BLaER1 treated with 17β-estradiol and CSF1 and Interleukin-3, amounts not matched to agents 10 nM and 100 nM (cell line): Measurements from ENCODE around the gene OR52B6.

Source experiments
- H3K27ac ChIP-seq, 11 experiments: shearing (Covaris generic); formaldehyde crosslinking; 2 replicates each; pipeline ENCODE4 v1.8.1; 2022
- H3K27me3 ChIP-seq, 11 experiments: shearing (Covaris generic); formaldehyde crosslinking; 2 replicates each; pipeline ENCODE4 v1.8.1; 2022
- H3K36me3 ChIP-seq, 11 experiments: shearing (Covaris generic); formaldehyde crosslinking; 2 replicates each; pipeline ENCODE4 v1.8.1; 2022
- H3K4me1 ChIP-seq, 10 experiments: shearing (Covaris generic); formaldehyde crosslinking; 2 replicates each; pipeline ENCODE4 v1.8.1; 2022
- H3K4me2 ChIP-seq, 11 experiments: shearing (Covaris generic); formaldehyde crosslinking; 2 replicates each; pipeline ENCODE4 v1.8.1; 2022
- H3K4me3 ChIP-seq, 10 experiments: shearing (Covaris generic); formaldehyde crosslinking; 2 replicates each; pipeline ENCODE4 v1.8.1; 2022
- H3K9ac ChIP-seq, 11 experiments: shearing (Covaris generic); formaldehyde crosslinking; 2 replicates each; pipeline ENCODE4 v1.8.1; 2022
- H3K9me3 ChIP-seq, 11 experiments: shearing (Covaris generic); formaldehyde crosslinking; replicated peaks in 1 of 11; 2 replicates each; pipeline ENCODE4 v1.8.1; 2022
- H4K20me1 ChIP-seq, 11 experiments: shearing (Covaris generic); formaldehyde crosslinking; 2 replicates each; pipeline ENCODE4 v1.8.1; 2022
- Cebpa-rat ChIP-seq, 11 experiments: shearing (Covaris generic); IDR thresholded peaks; 2 replicates each; pipeline ENCODE4 v1.8.1; 2022

Gene OR52B6

DNA sequence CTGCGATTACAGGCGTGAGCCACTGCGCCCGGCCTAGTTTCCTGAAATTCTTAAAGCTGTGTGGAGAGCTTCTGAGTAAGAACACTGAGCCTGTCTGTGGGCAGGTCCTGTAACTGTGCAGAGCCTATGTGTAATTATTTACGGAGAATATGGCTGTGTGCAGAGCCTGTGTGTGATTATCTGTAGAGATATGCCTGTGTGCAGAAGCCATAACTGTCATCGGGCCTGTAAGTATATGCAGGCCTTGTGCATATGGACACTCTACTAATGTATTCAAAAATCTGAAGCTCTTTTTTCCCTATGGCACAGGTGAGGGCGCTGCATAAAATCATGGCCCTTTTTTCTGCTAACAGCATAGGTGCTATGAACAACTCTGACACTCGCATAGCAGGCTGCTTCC lies at the start of gene OR52B6:
Gene OR52B6, plus strand, starts transcription at position 301 of the 400 bp plus-strand sequence. Its CDS starts 0 bp downstream, at position 301.
- no peak within 1 kb of the TSS for H3K9ac ChIP-seq
- no peak within 1 kb of the TSS for H3K4me3 ChIP-seq
- H3K4me1 ChIP-seq: no peaks in the 10 kb centered on the region
- no peak within 1 kb of the TSS for H3K4me2 ChIP-seq
- H3K9me3 ChIP-seq: no peaks in the 10 kb centered on the region
- H4K20me1 ChIP-seq: no peaks in the 10 kb centered on the region
- H3K27me3 ChIP-seq: no peaks in the 10 kb centered on the region
- H3K36me3 ChIP-seq: no peaks in the 10 kb centered on the region
- no peak for TF ChIP-seq Cebpa-rat (IDR thresholded peaks at IDR 0.05)
- H3K27ac ChIP-seq: no peak within 1 kb of the TSS

DNA sequence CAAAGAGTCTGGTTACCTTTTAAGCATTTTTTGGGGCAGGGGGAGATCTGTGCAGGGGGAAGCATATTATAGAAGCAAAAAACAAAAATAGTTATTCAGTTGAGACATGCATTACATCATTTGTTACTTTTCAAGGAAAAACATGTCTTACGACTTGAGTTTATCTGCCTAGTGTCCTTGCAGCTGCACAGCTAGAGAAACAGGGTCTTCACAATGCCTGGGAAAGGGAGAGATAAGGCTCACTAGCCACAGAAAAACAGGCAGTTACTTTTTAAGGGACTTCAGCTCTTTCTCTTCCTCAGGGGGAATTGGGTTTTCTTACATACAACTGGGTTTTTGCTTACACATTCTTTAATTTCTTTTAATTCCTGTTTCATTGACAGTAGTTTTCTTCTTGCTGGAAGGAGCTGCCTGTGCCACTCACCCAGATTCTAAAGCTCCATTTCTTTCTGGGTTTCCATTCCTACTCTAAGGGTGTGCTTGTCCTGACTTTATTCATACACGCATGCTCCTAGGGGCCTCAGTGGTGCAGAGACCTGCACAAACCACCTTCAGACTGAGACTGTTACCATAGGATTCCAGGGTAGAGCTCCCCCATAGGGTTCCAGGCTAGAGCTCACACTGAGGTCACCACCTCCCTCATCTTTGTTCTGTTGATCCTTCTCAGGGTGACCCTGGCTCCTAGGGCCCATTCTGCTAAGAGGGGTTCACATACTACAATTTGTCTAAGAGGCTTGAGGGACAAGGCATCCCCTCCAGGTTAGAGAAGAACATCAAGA lies 49.4 kb upstream of the OR52B6 start:
- no peaks in the 10 kb centered on the region for H3K36me3 ChIP-seq
- H3K27ac ChIP-seq: no peak overlapping the region
- no peak overlapping the region for H3K9ac ChIP-seq
- H3K4me3 ChIP-seq: no peak overlapping the region
- peaks cover 0 to under 1% (median 0%) of the 10 kb centered on the region in 11 experiments; a peak in 2 of 22 replicates for H3K9me3 ChIP-seq
- H3K4me2 ChIP-seq: no peak overlapping the region
- no peaks in the 10 kb centered on the region for H3K27me3 ChIP-seq
- peaks cover 10 to 26% (median 21%) of the 10 kb centered on the region in 10 experiments; a peak in 19 of 20 replicates for H3K4me1 ChIP-seq
- TF ChIP-seq Cebpa-rat (IDR thresholded peaks at IDR 0.05): no peak
- no peaks in the 10 kb centered on the region for H4K20me1 ChIP-seq

- Histone ChIP-seq H4K20me1 (no peaks in the 10 kb centered on the region), H3K27ac (no peak overlapping the region), H3K36me3 (no peaks in the 10 kb centered on the region), H3K4me2 (no peak overlapping the region), H3K9me3 (peaks cover 0 to 8% (median 5%) of the 10 kb centered on the region in 11 experiments; a peak in 4 of 22 replicates), H3K27me3 (no peaks in the 10 kb centered on the region), H3K4me3 (no peak overlapping the region), H3K4me1 (peaks cover 0 to 9% (median 5%) of the 10 kb centered on the region in 10 experiments; a peak in 16 of 20 replicates), H3K9ac (no peak overlapping the region)
- no peak for TF ChIP-seq Cebpa-rat (IDR thresholded peaks at IDR 0.05)
These were observed 46.6 kb upstream of the OR52B6 start for GRCh38 chr11:5534046-5534445.

DNA sequence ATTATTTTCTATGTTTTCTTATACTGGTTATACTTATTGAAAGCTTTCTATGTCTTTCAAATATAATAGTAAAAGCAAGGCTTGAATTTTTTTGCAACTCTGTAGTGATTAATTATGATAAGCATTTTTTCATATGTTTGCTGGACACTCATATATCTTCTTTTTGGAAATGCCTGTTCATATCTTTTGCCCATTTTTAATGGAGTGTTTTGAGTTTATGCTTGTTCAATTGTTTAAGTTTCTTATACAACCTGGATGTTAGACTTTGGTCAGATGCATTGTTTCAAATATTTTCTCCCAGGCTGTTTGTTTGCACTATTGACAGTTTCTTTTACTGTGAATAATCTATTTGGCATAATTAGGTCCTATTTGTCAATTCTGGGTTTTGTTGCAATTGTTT lies 44.2 kb upstream of the OR52B6 start:
- no peak overlapping the region for H3K27ac ChIP-seq
- no peak for TF ChIP-seq Cebpa-rat (IDR thresholded peaks at IDR 0.05)

DNA sequence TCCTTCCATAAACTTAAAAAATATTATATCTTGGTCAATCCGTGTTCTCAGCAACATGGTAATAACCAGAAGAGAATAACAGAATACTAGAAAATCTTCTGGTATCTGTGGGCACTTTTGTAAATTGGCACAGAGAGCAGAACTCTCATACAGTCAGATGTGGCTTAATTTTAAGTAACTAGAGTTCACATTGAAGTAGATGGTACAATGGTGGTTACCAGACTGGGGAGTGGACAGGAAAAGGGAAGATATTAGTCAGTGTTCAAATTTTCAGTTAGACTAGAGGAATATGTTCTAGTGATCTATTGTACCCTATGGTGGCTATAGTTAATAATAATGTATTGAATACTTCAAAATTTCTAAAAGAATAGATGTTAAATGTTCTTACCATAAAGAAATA lies 39.2 kb upstream of the OR52B6 start:
- H3K27me3 ChIP-seq: no peaks in the 10 kb centered on the region
- no peak for TF ChIP-seq Cebpa-rat (IDR thresholded peaks at IDR 0.05)
- no peak overlapping the region for H3K4me3 ChIP-seq
- H4K20me1 ChIP-seq: no peaks in the 10 kb centered on the region
- H3K27ac ChIP-seq: no peak overlapping the region
- peaks cover 0 to 6% (median 3%) of the 10 kb centered on the region in 11 experiments; a peak in 4 of 22 replicates for H3K9me3 ChIP-seq
- no peak overlapping the region for H3K4me2 ChIP-seq
- H3K9ac ChIP-seq: no peak overlapping the region
- no peaks in the 10 kb centered on the region for H3K36me3 ChIP-seq
- H3K4me1 ChIP-seq: no peaks in the 10 kb centered on the region

More for the DNA sequence above, 44.2 kb upstream of the OR52B6 start:
- Histone ChIP-seq H3K9me3 (peaks cover 0 to 8% (median 5%) of the 10 kb centered on the region in 11 experiments; a peak in 4 of 22 replicates), H3K4me3 (no peak overlapping the region), H3K9ac (no peak overlapping the region), H4K20me1 (no peaks in the 10 kb centered on the region), H3K4me1 (no peaks in the 10 kb centered on the region), H3K36me3 (no peaks in the 10 kb centered on the region), H3K4me2 (no peak overlapping the region), H3K27me3 (no peaks in the 10 kb centered on the region)

DNA sequence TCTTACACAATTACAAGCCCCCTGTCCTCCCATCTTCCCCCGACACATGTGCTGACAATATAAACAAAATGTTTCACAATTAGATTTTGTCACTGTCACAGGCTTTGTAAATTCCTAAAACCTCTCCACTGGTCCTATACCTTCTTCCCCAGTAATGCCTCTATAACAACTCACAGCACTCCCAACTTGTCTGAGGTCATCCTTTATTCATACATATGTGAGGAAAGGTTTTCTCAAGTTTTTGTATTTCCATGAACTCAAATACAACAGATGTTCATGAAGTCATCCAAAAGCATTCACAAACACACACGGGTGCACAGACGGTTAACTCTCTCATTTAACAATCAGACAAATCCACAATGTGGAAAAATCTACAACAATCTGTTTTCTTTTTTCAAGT lies 34.2 kb upstream of the OR52B6 start:
- H3K9ac ChIP-seq: no peak overlapping the region
- H4K20me1 ChIP-seq: no peaks in the 10 kb centered on the region
- H3K27me3 ChIP-seq: no peaks in the 10 kb centered on the region
- no peak overlapping the region for H3K27ac ChIP-seq
- H3K4me3 ChIP-seq: no peak overlapping the region
- no peak overlapping the region for H3K4me2 ChIP-seq
- no peaks in the 10 kb centered on the region for H3K9me3 ChIP-seq
- TF ChIP-seq Cebpa-rat (IDR thresholded peaks at IDR 0.05): no peak
- H3K36me3 ChIP-seq: no peaks in the 10 kb centered on the region
- H3K4me1 ChIP-seq: no peaks in the 10 kb centered on the region

- Histone ChIP-seq H3K4me2 (no peak overlapping the region), H3K9ac (no peak overlapping the region), H3K4me3 (no peak overlapping the region), H3K4me1 (no peaks in the 10 kb centered on the region), H3K36me3 (no peaks in the 10 kb centered on the region), H3K9me3 (no peaks in the 10 kb centered on the region), H3K27me3 (no peaks in the 10 kb centered on the region), H3K27ac (no peak overlapping the region), H4K20me1 (no peaks in the 10 kb centered on the region)
- TF ChIP-seq Cebpa-rat (IDR thresholded peaks at IDR 0.05): no peak
These were observed 32.7 kb upstream of the OR52B6 start for GRCh38 chr11:5547982-5548381.

DNA sequence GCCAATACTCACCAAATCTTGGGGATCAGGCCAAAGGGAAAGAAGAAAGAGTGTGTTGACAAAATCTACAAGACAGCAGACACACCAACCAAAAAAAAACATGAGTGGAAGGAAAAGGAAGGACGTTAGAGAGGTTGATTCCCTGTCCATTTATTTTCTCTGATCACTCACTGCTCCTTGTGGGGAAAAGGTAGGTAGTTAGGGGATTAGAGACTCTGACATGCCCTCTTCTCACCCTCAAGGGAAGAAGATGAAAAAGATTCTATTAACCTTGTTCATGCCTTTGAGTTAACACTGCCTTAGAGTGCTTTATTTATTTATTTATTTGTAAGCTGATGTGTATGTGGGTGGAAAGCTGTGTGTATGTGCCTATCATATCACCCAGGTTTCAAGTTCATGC lies 32.2 kb upstream of the OR52B6 start, which contains the start of gene OR52H1:
Gene OR52H1, minus strand, starts transcription at position 101 of the 400 bp plus-strand sequence. CDS start 3,035 bp downstream, outside the sequence.
- Histone ChIP-seq H3K4me3 (no peak within 1 kb of the TSS), H3K9me3 (no peaks in the 10 kb centered on the region), H4K20me1 (no peaks in the 10 kb centered on the region), H3K27me3 (no peaks in the 10 kb centered on the region), H3K27ac (no peak within 1 kb of the TSS), H3K4me2 (no peak within 1 kb of the TSS), H3K36me3 (no peaks in the 10 kb centered on the region), H3K4me1 (no peaks in the 10 kb centered on the region), H3K9ac (no peak within 1 kb of the TSS)
- no peak for TF ChIP-seq Cebpa-rat (IDR thresholded peaks at IDR 0.05)

- no peaks in the 10 kb centered on the region for H3K36me3 ChIP-seq
- H4K20me1 ChIP-seq: no peaks in the 10 kb centered on the region
- peaks cover 0 to 7% (median 4%) of the 10 kb centered on the region in 10 experiments; a peak in 11 of 20 replicates for H3K4me1 ChIP-seq
- no peak overlapping the region for H3K4me3 ChIP-seq
- H3K4me2 ChIP-seq: no peak overlapping the region
- TF ChIP-seq Cebpa-rat (IDR thresholded peaks at IDR 0.05): no peak
- no peak overlapping the region for H3K27ac ChIP-seq
- no peaks in the 10 kb centered on the region for H3K9me3 ChIP-seq
- no peak overlapping the region for H3K9ac ChIP-seq
- H3K27me3 ChIP-seq: no peaks in the 10 kb centered on the region
These were observed 30.1 kb upstream of the OR52B6 start for GRCh38 chr11:5550440-5551095.
